NCI-H460 (cell line): ENCODE data around the gene DLAT. TPM values are rescaled to one million over a fixed set of nuclear protein-coding genes. Genes with fewer than 3 reads are reported as not detected.
A peak's percentile ranks its signal among the peaks of the same experiment; 100 is the strongest.
"Not testable (repeated sequence)": the region's sequence is repeated elsewhere in the genome, so short reads cannot be mapped to it uniquely, and the experiment has no call there.

ENCODE experiments used
- DNase-seq: peaks from one replicate; pipeline ENCODE4 v3.0.0-alpha.2; 2016; ENCODE audit warnings: low read depth; ENCODE audit errors: extremely low read depth
- polyA plus RNA-seq: library from polyadenylated mRNA; depleted of rRNA; stranded (reverse); fragments of >200 nt; gene quantifications from 2 replicates; pipeline ENCODE4 v1.2.3, GENCODE V29; 2014; cell fraction: nucleus; rRNA removed
- total RNA-seq: library from RNA; depleted of rRNA; stranded (reverse); fragments of >200 nt; shearing (Covaris generic); gene quantifications from 2 replicates; pipeline ENCODE4 v1.2.3, GENCODE V29; 2014; rRNA removed

DLAT gene
- total RNA-seq: 57.8 and 59.1 TPM in 2 replicates
- polyA plus RNA-seq: 32.7 and 49.6 TPM in 2 replicates

- DNase-seq: peak; percentile 64
These were observed at the start of gene DLAT for GRCh38 chr11:112024773-112025678. Gene DLAT, plus strand, starts transcription at chr11:112025408. Its CDS starts 65 bp downstream, at chr11:112025473.

- no peak for DNase-seq
These were observed 49.0 kb upstream of the DLAT start for GRCh38 chr11:111976119-111976766.

- DNase-seq: no peak
These were observed 48.5 kb upstream of the DLAT start for GRCh38 chr11:111976767-111977145.

- DNase-seq: no peak
These were observed 47.8 kb upstream of the DLAT start for GRCh38 chr11:111977146-111978027.

- DNase-seq: no peak
These were observed 47.0 kb upstream of the DLAT start for GRCh38 chr11:111978028-111978771.

GRCh38 chr11:111980062-111980461, 45.1 kb upstream of the DLAT start:
- no peak for DNase-seq

GRCh38 chr11:111981270-111981669, 43.9 kb upstream of the DLAT start:
- DNase-seq: no peak

- peak; percentile 44 for DNase-seq
These were observed 43.2 kb upstream of the DLAT start for GRCh38 chr11:111982019-111982464.

GRCh38 chr11:111982541-111983186, 42.5 kb upstream of the DLAT start:
- DNase-seq: no peak

- peak; percentile 59 for DNase-seq
These were observed 41.8 kb upstream of the DLAT start for GRCh38 chr11:111983187-111983986.

GRCh38 chr11:111986589-111986988, 38.6 kb upstream of the DLAT start:
- DNase-seq: no peak

- no peak for DNase-seq
These were observed 34.8 kb upstream of the DLAT start for GRCh38 chr11:111990381-111990780.

GRCh38 chr11:111992206-111992855, 32.9 kb upstream of the DLAT start:
- no peak for DNase-seq

GRCh38 chr11:111996129-111996528, 29.1 kb upstream of the DLAT start:
- DNase-seq: no peak

- not testable (repeated sequence) for DNase-seq
These were observed 28.5 kb upstream of the DLAT start for GRCh38 chr11:111996669-111997068.

GRCh38 chr11:111999111-111999510, 26.1 kb upstream of the DLAT start:
- no peak for DNase-seq

GRCh38 chr11:112000703-112001102, 24.5 kb upstream of the DLAT start:
- DNase-seq: no peak
